ENCODE results near the gene CAV3.

DNA sequence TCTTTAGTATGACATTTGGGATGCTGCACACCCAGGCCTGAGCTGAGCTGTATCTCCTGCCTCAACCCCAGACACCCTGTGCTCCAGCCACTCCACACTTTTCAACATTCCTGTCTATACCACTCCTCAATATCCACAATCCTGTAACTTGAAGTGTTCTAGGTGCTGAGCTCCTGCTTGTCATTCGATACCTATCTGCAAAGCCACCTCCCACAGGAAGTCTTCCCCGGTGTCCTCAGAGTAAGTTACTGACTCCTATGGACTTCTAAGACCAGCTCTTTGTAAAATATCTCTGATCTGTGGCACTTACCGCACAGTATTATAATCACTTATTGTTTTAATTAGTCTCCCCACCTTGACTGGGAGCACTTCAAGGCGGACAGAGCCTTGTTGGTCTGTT is 1.2 kb upstream of the CAV3 start:
- TF ChIP-seq, protein P1, sequence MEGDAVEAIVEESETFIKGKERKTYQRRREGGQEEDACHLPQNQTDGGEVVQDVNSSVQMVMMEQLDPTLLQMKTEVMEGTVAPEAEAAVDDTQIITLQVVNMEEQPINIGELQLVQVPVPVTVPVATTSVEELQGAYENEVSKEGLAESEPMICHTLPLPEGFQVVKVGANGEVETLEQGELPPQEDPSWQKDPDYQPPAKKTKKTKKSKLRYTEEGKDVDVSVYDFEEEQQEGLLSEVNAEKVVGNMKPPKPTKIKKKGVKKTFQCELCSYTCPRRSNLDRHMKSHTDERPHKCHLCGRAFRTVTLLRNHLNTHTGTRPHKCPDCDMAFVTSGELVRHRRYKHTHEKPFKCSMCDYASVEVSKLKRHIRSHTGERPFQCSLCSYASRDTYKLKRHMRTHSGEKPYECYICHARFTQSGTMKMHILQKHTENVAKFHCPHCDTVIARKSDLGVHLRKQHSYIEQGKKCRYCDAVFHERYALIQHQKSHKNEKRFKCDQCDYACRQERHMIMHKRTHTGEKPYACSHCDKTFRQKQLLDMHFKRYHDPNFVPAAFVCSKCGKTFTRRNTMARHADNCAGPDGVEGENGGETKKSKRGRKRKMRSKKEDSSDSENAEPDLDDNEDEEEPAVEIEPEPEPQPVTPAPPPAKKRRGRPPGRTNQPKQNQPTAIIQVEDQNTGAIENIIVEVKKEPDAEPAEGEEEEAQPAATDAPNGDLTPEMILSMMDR (IDR thresholded peaks at IDR 0.05) = no peak
- TF ChIP-seq POLR2A (IDR thresholded peaks at IDR 0.05) = no peak
